ENCODE data around the gene CD19.
A peak's percentile ranks its signal among the peaks of the same experiment; 100 is the strongest.
"Not testable (repeated sequence)": the region's sequence is repeated elsewhere in the genome, so short reads cannot be mapped to it uniquely, and the experiment has no call there.

CD19 gene

GRCh38 chr16:28910086-28911031 lies 21.4 kb upstream of the CD19 start:
- no peak for DNase-seq (ENCODE audit: low read depth)

GRCh38 chr16:28912558-28912957 lies 19.2 kb upstream of the CD19 start:
- DNase-seq (ENCODE audit: low read depth): no peak

GRCh38 chr16:28913946-28914724 lies 17.6 kb upstream of the CD19 start:
- DNase-seq (ENCODE audit: low read depth): no peak

GRCh38 chr16:28915181-28915580 lies 16.6 kb upstream of the CD19 start:
- no peak for DNase-seq (ENCODE audit: low read depth)

- no peak for DNase-seq (ENCODE audit: low read depth)
These were observed 14.7 kb upstream of the CD19 start for GRCh38 chr16:28917095-28917494.

GRCh38 chr16:28918698-28919097 lies 13.1 kb upstream of the CD19 start:
- no peak for DNase-seq (ENCODE audit: low read depth)

GRCh38 chr16:28923231-28923587 lies 8.6 kb upstream of the CD19 start:
- DNase-seq (ENCODE audit: low read depth): no peak

GRCh38 chr16:28923652-28924398 lies 7.9 kb upstream of the CD19 start:
- no peak for DNase-seq (ENCODE audit: low read depth)

GRCh38 chr16:28924399-28924761 lies 7.4 kb upstream of the CD19 start:
- DNase-seq (ENCODE audit: low read depth): no peak

- peak; percentile 91 for DNase-seq (ENCODE audit: low read depth)
These were observed 6.9 kb upstream of the CD19 start, which contains the start of gene RABEP2 for GRCh38 chr16:28924762-28925385. Gene RABEP2, minus strand, starts transcription at chr16:28925238. Its CDS starts 75 bp downstream, at chr16:28925163.

GRCh38 chr16:28925386-28926228 lies 6.2 kb upstream of the CD19 start:
- DNase-seq (ENCODE audit: low read depth): peak; percentile 70

GRCh38 chr16:28926284-28926683 lies 5.5 kb upstream of the CD19 start:
- not testable (repeated sequence) for DNase-seq (ENCODE audit: low read depth)

- no peak for DNase-seq (ENCODE audit: low read depth)
These were observed 4.0 kb upstream of the CD19 start for GRCh38 chr16:28927815-28928214.

GRCh38 chr16:28930203-28930602 lies 1.6 kb upstream of the CD19 start:
- DNase-seq (ENCODE audit: low read depth): no peak

- no peak for DNase-seq (ENCODE audit: low read depth)
These were observed 1.1 kb upstream of the CD19 start for GRCh38 chr16:28930652-28931051.

- no peak for DNase-seq (ENCODE audit: low read depth)
These were observed 769 bp downstream of the CD19 start for GRCh38 chr16:28932339-28933141.

GRCh38 chr16:28933171-28933570 lies 1.4 kb downstream of the CD19 start:
- no peak for DNase-seq (ENCODE audit: low read depth)

GRCh38 chr16:28935346-28935745 lies 3.6 kb downstream of the CD19 start:
- no peak for DNase-seq (ENCODE audit: low read depth)

- peak; percentile 72 for DNase-seq (ENCODE audit: low read depth)
These were observed 4.4 kb downstream of the CD19 start for GRCh38 chr16:28935924-28936783.

All from activated T-helper 9 cell treated with anti-CD3 and anti-CD28 coated beads, Interleukin-2, amount 50 U/mL, for 16 hours (primary cell).